HG02943 (cell line): ENCODE measurements around the gene HARS1.
"Not testable (repeated sequence)": the region's sequence is repeated elsewhere in the genome, so short reads cannot be mapped to it uniquely, and the experiment has no call there.

Experiments
- ATAC-seq: cut with Tn5 transposase; IDR thresholded peaks from one replicate; pipeline ENCODE4 v1.9.1; 2021; ENCODE audit warnings: mild to moderate bottlenecking, low read depth, moderate library complexity; ENCODE audit not compliant: unreplicated experiment

Gene HARS1, protein sequence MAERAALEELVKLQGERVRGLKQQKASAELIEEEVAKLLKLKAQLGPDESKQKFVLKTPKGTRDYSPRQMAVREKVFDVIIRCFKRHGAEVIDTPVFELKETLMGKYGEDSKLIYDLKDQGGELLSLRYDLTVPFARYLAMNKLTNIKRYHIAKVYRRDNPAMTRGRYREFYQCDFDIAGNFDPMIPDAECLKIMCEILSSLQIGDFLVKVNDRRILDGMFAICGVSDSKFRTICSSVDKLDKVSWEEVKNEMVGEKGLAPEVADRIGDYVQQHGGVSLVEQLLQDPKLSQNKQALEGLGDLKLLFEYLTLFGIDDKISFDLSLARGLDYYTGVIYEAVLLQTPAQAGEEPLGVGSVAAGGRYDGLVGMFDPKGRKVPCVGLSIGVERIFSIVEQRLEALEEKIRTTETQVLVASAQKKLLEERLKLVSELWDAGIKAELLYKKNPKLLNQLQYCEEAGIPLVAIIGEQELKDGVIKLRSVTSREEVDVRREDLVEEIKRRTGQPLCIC

DNA sequence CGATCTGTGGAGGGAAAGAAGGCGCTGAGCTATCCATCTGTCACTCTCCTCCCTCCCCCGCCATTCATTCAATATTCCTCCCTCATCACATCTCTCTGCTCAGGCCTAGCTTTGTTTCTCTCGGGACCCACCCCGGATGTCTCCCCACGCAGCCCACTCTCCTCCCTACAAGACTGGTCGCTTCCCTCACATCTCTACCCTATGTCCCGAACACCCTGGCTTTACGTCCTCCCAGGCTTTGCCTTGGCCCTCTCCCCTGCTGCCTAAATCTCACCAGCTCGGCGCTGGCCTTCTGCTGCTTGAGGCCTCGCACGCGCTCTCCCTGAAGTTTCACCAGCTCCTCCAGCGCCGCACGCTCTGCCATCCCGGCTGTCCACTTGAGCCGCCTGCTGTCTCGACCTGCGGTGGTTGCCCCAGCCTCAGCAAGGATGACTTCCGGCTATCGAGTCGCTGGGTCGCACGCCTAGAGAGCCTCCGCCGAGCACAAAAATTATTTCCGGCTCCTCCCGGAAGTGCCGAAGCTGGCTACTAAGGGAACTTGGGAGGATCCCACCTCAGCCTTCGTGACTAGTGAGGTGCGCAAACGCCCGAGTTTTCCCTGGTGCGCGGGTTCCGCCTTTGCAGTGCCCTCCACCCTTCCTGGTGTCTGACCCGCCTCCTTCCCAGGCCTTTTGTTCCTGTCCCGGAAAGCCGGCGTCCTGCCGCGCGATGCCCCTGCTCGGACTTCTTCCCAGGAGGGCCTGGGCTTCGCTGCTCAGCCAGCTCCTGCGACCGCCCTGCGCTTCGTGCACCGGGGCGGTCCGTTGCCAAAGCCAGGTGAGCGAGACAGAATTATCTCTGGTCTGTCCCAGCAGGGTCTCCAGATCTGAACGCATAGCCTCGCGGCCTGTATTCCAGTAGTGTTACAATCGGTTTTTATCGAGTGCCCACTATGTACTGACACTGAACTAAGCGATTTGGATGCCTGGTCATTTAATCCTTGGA, at the start of gene HARS1, which contains the start of gene HARS2:
Gene HARS1, minus strand, starts transcription at position 430 of the 984 bp plus-strand sequence. Its CDS starts 66 bp downstream, at position 364.
Gene HARS2, plus strand, starts transcription at position 515 of the 984 bp plus-strand sequence. Its CDS starts 194 bp downstream, at position 709.
- ATAC-seq: peak; percentile 98

DNA sequence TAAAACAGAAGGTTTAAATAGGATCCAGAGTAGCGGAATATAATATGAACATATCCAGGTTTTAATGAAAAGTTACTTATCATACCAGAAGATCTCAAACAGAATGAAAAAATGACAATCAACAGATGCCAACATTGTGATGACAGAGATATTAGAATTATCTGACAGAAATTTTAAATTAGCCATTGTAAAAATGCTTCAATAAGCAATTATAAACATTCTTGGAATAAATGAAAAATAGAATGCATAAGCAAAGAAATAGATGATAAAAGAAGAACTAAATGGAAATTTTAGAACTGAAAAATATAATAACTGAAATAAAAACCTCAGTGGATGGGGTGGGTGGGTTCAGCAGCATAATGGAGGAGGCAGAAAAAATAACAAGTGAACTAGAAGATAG, 46.3 kb upstream of the HARS1 start:
- ATAC-seq: no peak

DNA sequence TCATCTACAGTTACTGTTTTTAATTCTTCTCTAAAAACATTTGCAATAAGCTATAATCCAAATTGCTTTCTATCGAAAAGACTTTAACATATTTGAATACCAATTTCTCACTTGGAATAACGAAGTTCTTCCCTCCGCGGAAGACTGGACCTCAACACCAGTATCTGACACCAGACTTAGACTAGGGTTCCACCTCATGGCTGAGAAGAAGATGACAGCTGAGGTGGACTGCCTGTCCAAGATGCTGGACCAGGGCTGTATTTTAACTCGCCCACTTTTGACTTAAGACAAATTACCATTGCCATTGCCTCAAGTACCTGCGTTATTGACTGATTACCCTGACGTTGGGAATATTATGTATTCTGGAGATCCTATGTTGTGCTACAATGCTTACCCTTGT, 43.2 kb upstream of the HARS1 start:
- ATAC-seq: no peak

DNA sequence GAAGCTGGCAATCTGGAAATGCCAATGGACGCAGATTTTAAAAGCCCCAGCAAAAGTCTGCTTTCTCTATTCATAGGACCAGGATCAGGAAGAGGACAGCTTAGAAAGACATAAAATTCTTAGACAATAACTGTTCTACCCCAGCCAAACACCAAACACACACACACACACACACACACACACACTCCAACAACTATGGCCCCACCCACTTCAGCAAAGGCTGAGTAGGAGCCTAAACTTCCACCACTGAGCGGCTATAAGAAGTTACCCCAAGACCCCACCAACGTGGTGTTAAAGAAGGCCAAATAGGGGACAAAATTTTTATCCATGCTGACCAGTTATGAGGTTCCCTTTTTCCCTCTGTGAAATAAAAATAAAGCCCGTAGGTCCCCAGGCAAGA, 41.9 kb upstream of the HARS1 start:
- ATAC-seq: no peak

DNA sequence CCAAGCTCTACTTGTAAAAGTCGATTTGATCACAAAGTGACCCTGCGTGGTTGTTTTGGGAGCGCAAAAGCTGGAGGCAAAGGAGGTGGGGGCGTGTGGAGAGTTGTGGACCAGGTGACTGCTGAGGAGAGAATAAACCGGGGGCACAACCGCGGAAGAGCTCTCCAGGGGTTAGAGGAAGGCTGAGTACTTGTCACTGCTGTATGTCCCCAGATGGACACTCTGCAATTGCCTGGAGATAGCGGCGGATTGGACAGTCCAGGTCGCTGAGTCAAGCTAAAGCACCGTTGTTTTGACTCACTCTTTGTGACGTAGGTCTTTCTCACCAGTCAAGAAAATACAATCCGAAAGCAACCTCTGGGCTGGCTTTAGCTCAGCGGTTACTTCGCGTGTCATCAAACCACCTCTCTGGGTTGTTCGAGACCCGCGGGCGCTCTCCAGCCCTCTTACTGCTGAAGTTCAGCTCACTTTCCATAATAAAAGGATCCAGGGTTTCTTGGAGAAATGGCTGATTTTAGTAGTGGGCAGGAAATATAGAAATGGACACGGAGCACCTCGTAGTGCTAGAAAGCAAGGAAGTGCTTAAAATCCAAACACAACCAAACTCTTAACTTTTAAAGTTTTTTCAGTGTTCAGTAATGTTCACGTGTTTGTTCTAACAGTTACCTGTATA, 34.8 kb upstream of the HARS1 start:
- peak; percentile 91 for ATAC-seq

DNA sequence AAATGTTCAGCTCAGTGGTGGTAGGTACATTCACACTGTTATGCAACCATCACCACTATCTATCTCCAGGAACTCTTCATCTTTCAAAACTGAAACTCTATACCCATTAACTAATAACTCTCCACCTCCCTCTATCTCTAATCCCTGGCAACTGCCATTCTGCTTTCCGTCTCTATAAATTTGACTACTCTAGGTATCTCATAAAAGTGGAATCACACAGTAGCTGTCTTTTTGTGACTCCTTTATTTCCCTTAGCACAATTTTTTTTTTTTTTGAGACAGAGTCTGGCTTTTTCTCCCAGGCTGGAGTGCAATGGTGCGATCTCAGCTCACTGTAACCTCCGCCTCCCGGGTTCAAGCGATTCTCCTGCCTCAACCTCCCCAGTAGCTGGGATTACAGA, 30.2 kb upstream of the HARS1 start:
- ATAC-seq: not testable (repeated sequence)

DNA sequence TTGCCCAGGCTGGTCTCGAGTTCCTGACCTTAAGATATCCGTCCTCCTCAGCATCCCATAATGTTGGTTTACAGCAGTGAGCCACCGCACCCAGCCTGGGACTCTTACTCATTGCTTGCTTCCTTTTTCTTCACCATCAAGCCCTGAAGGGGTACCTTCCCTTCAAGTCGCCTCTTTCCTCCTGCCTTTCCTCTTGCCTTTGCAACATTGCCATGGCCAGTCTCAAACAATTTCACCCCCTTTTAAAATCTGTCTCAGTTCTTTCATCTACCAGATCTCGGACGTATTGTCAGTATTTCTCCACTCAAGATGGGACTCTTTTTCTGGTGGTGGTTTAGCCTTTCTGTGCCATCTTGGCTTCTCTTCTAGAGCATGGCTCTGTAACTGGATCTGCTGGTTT, 29.6 kb upstream of the HARS1 start:
- ATAC-seq: not testable (repeated sequence)

DNA sequence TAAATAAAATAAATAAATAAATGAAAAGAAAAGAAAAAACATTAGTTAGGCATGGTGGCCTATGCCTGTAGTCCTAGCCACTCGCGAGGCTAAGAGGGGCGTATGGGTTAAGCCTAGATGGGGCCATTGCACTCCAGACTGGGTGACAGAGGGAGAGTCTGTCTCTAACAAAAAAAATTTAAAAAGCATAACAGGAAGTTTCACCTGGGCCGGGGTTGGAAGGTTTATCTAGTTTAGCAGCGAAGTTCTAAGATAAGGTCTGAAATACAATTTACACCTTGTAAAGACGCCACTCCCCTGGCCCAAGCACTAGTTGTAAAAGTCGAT, 27.1 kb upstream of the HARS1 start:
- no peak for ATAC-seq

DNA sequence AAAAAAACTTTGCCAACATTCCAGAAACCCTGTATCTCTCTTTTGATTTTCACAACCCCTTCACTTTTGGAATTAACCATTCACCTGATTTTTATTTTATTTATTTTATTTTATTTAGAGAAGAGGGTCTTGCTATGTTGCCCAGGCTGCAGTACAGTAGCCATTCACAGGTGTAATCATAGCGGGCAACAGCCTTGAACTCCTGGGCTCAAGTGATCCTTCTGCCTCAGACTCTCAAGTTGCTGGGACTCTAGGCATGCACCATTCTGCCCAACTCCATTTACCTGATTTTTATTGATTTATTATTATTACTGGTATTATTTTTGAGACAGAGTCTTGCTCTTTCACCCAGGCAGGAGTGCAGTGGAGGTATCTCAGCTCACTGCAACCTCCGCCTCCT, 25.1 kb upstream of the HARS1 start:
- not testable (repeated sequence) for ATAC-seq

DNA sequence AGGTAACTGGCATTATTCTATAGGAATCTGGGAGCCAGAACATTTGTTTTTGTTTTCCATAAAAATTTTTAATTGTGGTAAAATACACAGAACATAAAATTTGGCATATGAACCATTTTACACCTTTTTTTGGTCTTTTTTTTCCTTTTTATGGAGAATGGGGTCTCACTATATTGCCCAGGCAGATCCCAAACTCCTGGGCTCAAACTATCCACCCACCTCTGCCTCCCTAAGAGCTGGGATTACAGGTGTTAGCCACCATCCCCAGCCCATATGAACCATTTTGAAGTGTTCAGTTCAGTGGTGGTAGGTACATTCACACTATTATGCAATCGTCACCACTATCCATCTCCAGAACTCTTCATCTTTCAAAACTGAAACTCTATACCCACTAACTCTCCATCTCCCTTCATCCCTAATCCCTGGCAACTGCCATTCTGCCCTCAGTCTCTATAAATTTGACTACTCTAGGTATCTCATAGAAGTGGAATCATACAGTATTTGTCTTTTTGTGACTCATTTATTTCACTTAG, 22.5 kb upstream of the HARS1 start:
- ATAC-seq: no peak

DNA sequence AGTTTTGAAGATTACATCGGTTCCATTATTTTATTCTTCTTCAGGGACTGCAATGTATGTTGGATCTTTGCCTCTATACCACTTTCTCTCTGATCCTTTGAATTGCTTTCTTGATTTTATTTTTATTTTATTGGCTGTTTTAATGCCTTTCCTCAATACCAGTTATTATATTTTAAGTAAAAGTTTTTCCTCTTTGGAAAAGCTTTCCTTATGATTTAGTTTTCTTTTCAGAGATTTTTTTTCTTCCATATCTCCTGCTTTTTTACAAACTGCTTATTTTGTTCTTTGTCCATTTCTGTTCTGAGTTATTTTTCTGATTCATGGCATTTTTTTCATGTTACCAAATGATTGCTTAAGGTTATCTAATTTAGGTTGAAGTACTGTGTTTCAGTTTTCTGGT, 20.6 kb upstream of the HARS1 start:
- no peak for ATAC-seq

DNA sequence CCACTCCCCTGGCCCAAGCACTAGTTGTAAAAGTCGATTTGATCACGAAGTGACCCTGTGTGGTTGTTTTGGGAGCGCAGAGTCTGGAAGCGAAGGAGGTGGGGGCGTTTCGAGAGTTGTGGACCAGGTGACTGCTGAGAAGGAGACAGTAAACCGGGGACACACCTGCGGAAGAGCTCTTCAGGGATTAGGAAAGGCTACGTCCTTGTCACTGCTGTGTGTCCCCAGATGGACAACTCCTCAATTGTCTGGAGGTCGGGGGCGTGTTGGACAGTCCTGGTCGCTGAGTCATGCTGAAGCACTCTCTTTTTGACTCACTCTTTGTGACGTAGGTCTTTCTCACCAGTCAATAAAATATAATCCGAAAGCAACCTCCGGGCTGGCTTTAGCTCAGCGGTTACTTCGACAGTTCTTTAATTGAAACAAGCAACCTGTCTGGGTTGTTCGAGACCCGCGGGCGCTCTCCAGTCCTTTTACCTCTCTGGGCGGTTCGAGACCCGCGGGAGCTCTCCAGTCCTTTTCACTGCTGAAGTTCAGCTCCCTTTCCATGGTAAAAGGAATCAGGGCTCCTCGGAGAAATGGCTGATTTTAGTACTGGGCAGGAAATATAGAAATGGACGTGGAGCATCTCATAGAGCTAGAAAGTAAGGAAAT, 19.9 kb upstream of the HARS1 start:
- peak; percentile 92 for ATAC-seq

DNA sequence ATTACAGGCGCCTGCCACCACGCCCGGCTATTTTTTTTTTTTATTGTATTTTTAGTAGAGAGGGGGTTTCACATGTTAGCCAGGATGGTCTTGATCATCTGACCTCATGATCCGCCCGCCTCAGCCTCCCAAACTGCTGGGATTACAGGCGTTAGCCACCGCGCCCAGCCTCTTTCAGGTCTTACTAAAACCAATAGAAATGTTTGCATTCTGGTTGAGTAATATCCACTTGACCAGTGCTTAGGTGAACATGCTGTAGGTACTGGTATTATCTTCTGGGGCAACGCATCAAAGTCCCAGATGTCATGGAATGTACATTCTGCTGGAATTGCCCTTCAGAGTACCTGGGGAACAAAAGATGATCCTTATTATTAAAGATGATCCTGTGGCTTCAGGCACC, 17.6 kb upstream of the HARS1 start:
- ATAC-seq: not testable (repeated sequence)

DNA sequence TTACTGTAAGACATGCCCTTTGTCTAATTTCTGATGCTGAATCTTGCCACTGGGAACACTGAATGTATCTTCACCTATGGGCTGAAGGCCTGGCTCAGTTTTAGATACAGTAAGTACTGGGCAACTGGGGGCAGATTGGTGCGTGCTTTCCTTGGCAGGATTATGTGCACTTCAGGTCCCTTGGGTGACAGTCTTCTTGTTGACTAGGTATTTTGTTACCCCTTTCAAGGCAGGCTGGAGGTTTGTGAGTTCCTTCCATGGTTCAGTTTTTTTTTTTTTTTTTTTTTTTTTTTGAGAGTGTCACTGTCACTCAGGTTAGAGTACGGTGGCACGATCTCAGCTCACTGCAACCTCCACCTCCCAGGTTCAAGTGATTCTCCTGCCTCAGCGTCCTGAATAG, 16.6 kb upstream of the HARS1 start:
- no peak for ATAC-seq

DNA sequence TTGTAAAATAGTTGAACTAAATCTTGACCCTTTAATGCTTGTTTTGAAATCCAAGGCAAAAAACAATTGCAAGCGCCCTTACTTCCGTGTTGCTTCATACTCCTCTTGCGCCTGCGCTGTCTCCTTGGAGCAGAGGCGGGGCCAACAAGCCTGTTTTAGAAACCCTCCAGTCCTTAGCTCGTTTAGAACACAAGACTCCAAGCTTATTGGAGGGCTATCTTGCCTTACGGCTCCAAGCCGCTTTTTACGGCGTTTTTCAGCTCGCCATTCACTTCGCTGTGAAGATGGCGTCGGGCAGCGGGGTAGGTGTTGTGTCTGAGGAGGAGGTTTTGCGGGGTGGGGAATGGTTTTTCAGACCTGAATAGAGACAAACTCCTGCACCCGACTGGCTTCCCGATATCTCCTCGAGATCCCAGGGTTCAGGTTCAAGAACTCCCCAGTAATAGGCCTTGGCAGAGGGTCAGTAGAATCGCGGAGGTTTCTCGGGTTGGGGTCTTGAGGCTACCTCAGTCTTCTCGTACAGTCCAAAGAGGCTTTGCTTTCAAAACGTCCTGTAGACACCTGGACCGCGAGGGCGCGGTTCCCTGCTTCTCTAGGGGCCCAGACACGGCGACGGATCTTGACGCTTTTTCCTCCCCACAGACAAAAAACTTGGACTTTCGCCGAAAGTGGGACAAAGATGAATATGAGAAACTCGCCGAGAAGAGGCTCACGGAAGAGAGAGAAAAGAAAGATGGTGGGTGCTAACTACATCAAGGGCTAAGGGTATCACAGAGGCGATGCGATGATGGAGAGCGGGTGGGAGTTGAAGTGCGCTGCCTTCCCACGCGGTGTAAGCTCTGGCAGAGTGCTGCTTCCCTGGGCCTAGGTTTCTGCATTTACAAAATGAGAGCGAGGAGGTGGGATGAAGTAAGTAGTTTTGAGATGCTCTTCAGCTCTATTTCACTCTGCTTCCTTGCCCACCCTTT, 9.3 kb upstream of the HARS1 start, which contains the start of gene ZMAT2:
Gene ZMAT2, plus strand, starts transcription at position 271 of the 968 bp plus-strand sequence. Its CDS starts 14 bp downstream, at position 285.
- peak; percentile 96 for ATAC-seq

DNA sequence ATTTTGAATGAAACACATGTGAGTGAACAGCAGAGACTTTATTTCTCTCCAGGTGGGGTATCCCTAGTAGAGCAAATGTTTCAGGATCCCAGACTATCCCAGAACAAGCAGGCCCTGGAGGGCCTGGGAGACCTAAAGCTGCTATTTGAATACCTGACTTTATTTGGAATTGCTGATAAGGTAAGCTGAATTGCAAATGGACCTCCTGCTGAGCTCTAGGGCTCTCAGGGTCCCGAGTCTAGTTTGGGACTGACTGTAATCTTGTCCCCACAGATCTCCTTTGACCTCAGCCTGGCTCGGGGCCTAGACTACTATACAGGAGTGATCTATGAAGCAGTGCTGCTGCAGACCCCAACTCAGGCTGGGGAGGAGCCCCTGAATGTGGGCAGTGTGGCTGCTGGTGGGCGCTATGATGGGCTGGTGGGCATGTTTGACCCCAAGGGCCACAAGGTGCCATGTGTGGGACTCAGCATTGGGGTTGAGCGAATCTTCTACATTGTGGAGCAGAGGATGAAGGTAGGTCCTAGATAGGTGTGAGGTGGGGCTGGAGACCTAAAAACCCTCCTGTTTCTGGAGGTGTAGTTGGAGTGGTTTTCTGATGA, 5.8 kb upstream of the HARS1 start:
- no peak for ATAC-seq

DNA sequence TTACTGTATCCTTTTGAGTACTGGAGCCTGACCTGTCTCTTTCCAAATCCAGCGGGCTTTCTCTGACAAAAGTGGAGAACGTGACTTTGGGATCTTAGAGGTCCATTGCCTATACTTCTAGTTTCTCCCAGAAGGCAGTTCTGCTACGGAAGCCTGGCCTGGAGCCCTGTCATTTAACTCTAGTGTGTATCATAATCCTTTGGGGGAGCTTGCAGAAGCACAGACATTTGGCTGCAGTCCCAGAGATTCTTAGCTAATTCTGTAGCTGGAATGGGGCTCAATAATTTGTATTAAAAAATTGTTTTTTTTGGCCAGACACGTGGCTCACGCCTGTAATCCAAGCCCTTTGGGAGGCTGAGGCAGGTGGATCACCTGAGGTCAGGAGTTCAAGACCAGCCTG, 3.1 kb upstream of the HARS1 start:
- ATAC-seq: no peak

DNA sequence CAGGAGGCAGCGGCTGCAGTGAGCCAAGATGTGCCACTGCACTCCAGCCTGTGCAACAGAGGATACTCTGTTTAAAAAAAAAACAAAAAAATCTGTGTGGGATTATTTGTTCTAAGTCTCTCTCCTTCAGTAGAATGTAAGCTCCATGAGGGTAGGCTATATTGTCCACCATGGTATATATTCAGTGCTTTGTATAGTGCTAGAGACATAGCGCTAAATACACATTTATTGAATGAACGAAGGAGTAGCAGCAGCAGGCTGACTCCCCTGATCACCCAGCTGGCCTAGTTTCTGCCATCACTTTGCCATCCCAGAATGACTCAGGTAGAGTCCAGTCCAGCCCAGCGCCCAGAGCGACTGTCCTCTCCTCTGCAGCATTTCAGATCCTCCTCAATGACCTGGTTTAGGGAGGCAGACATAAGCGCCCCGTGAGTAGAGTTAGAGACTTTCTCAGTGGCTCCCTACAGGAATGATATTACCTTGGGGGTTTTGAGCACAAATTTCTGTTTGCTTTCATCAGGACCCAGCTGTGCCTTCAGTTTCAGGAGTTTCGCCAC, 716 bp downstream of the HARS1 start:
- ATAC-seq: no peak
